Measurements from ENCODE around the gene TTLL8.

DNA sequence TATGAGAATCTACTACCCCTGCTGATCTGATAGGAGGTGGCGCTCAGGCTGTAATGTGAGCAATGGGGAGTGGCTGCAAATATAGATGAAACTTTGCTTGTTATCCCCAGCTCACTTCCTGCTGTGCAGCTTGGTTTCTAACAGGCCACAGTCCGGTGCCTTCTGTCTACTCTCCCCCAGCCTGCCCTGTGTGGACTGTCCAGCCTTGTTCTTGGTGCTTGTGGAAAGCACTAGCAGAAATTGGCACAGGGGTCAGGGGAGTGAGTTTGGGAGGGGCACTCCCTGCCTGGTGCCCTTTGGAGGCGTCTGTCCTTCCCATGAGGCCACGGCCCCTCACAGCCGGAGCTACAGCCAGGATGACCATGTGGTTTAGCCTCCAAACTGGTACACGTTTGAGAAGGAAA, 46.0 kb upstream of the TTLL8 start:
- TF ChIP-seq EZH2 (IDR thresholded peaks at IDR 0.05; ENCODE audit: borderline replicate concordance, low read depth, low read length, severe bottlenecking) (no peak), POLR2A (IDR thresholded peaks at IDR 0.05; ENCODE audit: low read depth, low read length) (no peak), POLR2AphosphoS5 (IDR thresholded peaks at IDR 0.05; ENCODE audit: insufficient read depth, low read depth, low read length) (no peak)
- TF ChIP-seq, protein P1, sequence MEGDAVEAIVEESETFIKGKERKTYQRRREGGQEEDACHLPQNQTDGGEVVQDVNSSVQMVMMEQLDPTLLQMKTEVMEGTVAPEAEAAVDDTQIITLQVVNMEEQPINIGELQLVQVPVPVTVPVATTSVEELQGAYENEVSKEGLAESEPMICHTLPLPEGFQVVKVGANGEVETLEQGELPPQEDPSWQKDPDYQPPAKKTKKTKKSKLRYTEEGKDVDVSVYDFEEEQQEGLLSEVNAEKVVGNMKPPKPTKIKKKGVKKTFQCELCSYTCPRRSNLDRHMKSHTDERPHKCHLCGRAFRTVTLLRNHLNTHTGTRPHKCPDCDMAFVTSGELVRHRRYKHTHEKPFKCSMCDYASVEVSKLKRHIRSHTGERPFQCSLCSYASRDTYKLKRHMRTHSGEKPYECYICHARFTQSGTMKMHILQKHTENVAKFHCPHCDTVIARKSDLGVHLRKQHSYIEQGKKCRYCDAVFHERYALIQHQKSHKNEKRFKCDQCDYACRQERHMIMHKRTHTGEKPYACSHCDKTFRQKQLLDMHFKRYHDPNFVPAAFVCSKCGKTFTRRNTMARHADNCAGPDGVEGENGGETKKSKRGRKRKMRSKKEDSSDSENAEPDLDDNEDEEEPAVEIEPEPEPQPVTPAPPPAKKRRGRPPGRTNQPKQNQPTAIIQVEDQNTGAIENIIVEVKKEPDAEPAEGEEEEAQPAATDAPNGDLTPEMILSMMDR (IDR thresholded peaks at IDR 0.05; ENCODE audit: extremely low read depth in 1 of 2, insufficient read depth in 1 of 2, low read depth in 1 of 2, low read length in 2 of 2): no peak
